GM21723 (cell line): Measurements from ENCODE around the gene TRMT44.

Source experiments
- ATAC-seq: cut with Tn5 transposase; IDR thresholded peaks from one replicate; pipeline ENCODE4 v1.9.1; 2021; ENCODE audit warnings: mild to moderate bottlenecking, moderate library complexity; ENCODE audit not compliant: unreplicated experiment

The TRMT44 gene

GRCh38 chr4:8433136-8433535 is 7.4 kb upstream of the TRMT44 start:
- ATAC-seq = no peak

GRCh38 chr4:8434251-8435073 is 6.1 kb upstream of the TRMT44 start:
- no peak for ATAC-seq

GRCh38 chr4:8435656-8436121 is 4.9 kb upstream of the TRMT44 start:
- peak; percentile 64 for ATAC-seq

- ATAC-seq = no peak
Observed at GRCh38 chr4:8437281-8437680, 3.3 kb upstream of the TRMT44 start.

- no peak for ATAC-seq
Observed at GRCh38 chr4:8438743-8439142, 1.8 kb upstream of the TRMT44 start.

GRCh38 chr4:8439168-8439567 is 1.4 kb upstream of the TRMT44 start:
- ATAC-seq = no peak

GRCh38 chr4:8439914-8440491 is 574 bp upstream of the TRMT44 start:
- peak; percentile 22 for ATAC-seq

GRCh38 chr4:8441499-8442091 is 1.0 kb downstream of the TRMT44 start:
- ATAC-seq = no peak

GRCh38 chr4:8442596-8443358 is 2.2 kb downstream of the TRMT44 start:
- no peak for ATAC-seq

- ATAC-seq = no peak
Observed at GRCh38 chr4:8443801-8444200, 3.2 kb downstream of the TRMT44 start.

GRCh38 chr4:8446122-8446521 is 5.5 kb downstream of the TRMT44 start:
- no peak for ATAC-seq

- ATAC-seq = no peak
Observed at GRCh38 chr4:8451440-8452182, 11.0 kb downstream of the TRMT44 start.

- ATAC-seq = no peak
Observed at GRCh38 chr4:8453957-8454356, 13.4 kb downstream of the TRMT44 start.

GRCh38 chr4:8457646-8458252 is 17.2 kb downstream of the TRMT44 start:
- ATAC-seq = no peak

- ATAC-seq = no peak
Observed at GRCh38 chr4:8459867-8460445, 19.4 kb downstream of the TRMT44 start.

- ATAC-seq = no peak
Observed at GRCh38 chr4:8461086-8461485, 20.5 kb downstream of the TRMT44 start.

GRCh38 chr4:8461616-8462015 is 21.0 kb downstream of the TRMT44 start:
- no peak for ATAC-seq

GRCh38 chr4:8463811-8464210 is 23.2 kb downstream of the TRMT44 start:
- no peak for ATAC-seq

- ATAC-seq = no peak
Observed at GRCh38 chr4:8464381-8464780, 23.8 kb downstream of the TRMT44 start.
